Fibroblast of villous mesenchyme (primary cell): Measurements from ENCODE around the gene STK32C. TPM values are rescaled to one million over a fixed set of nuclear protein-coding genes. Genes with fewer than 3 reads are reported as not detected.

Source experiments
- DNase-seq: peaks from one replicate; pipeline ENCODE4 v3.0.0-alpha.2; 2010; ENCODE audit warnings: low read depth
- H3K4me3 ChIP-seq: 2 replicates; pipeline ENCODE4 v1.5.1; 2011; ENCODE audit warnings: low read depth, mild to moderate bottlenecking, low read length
- CTCF ChIP-seq: IDR thresholded peaks from 2 replicates; pipeline ENCODE4 v1.5.1; 2012; ENCODE audit warnings: low read depth, mild to moderate bottlenecking, low read length; ENCODE audit not compliant: insufficient read depth
- total RNA-seq: library from RNA; depleted of rRNA; stranded (reverse); fragments of >200 nt; gene quantifications from 2 replicates; pipeline ENCODE4 v1.2.3, GENCODE V29; 2012

STK32C gene
- total RNA-seq, 1 donor = 8.6 TPM

GRCh38 chr10:132173185-132173584 is 134.6 kb downstream of the STK32C start:
- no peak for DNase-seq
- TF ChIP-seq CTCF = no peak
- no peak overlapping the region for H3K4me3 ChIP-seq

- no peak for DNase-seq
- H3K4me3 ChIP-seq = no peak overlapping the region
- TF ChIP-seq CTCF = no peak
Measured at GRCh38 chr10:132172091-132173066, 135.4 kb downstream of the STK32C start.

DNA sequence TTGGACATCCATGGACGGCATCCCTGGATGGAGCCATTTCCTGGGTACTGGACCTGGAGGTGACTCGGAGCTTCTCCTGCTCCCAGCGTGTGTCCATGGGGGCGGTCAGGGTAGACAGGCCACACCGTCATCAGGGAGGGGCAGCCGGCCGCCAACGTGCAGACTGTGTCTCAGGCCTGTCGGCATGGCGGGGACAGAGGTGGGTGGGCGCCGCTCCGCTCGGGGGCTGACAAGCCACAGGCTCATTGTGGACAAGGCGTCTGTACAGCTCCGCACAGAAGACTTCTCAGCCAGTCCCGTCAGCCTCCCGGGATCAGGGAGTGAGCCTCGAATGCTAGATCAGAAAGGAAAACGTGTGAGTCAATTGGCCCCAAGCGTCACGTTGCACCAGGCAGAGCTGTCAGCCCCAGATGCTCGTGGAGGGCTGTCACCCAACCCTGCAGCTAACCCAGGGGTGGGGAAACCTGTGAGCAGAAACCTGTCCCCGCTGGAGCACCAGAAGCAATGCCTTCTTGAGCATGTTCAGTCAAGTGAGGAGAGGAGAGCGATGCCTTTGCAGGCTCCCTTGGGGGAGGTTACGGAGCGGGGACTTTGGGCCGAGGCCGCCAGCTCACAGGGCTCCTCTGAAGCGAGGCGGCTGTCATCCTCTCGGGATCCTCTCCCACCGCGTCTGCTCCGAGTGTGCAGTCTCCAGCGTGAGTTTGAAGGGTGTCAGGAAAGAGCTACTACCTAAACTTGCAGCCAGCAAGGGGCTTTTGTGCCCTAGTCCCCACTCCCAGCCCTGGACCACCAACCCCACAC is 137.0 kb downstream of the STK32C start:
- DNase-seq = no peak
- no peak overlapping the region for H3K4me3 ChIP-seq
- TF ChIP-seq CTCF = no peak

DNA sequence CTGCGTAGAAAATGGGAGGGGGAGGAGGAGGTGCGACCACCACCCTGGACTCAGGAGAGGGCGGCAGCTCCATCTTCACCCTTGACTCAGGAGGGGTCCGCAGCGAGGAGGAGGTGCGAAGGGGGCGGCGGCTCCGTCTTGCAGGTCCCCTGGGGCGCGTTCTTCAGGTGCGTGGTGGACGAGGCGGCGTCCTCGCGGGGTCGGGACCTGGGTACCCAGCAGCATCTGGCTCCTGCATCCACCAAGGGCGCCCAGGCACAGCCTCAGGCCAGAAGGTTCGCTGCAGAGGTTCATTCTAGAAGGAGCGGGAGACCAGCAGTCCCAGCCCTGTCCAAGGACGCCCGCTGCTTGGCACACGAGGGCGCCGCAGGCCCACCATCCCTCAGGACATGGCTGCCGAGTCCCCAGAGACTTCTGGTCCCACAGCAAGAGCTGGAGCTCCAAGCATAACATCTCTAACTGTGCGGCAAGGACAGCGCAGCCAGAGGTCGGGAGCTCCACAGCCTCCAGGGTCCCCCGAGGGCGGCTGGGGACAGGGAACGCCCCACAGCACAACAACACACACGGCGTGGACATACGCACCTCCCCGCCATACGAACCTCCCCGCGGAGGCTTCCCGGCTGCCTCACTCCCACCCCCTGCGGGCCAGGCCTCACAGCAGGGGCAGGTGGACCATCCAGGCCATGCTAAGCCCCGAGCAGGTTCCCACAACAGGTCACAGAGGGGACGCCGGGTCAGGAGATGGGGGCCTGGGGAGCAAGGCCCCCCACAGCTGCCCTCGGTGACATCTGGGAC is 137.8 kb downstream of the STK32C start:
- no peak overlapping the region for H3K4me3 ChIP-seq
- DNase-seq = no peak
- TF ChIP-seq CTCF = no peak

GRCh38 chr10:132169031-132169765 is 138.6 kb downstream of the STK32C start:
- TF ChIP-seq CTCF = no peak
- DNase-seq = no peak
- no peak overlapping the region for H3K4me3 ChIP-seq

DNA sequence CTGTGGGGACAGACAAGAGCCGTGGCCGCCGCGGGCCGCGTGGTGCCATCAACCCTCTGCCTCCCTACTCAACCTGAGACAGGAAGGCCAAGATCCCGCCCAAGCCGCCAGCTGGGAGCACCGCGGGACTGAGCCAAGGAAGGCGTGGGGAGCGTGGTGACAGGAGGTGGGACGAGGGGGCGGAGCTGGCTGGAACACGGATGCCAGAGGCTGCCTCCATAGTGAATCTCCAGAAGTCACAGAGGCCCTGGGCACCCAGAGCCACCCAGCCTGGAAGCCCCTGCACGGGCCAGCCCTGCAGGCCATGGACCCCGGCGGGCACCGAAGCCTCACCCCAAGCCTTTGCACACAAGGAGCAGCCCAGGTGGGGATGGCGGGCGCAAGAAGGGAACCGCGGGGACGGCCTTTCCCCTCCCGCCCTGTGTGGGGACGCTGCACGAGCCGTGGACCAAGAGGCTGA is 139.1 kb downstream of the STK32C start:
- no peak overlapping the region for H3K4me3 ChIP-seq
- TF ChIP-seq CTCF = no peak
- DNase-seq = no peak
